ENCODE data around the gene ARSB.

The ARSB gene

DNA sequence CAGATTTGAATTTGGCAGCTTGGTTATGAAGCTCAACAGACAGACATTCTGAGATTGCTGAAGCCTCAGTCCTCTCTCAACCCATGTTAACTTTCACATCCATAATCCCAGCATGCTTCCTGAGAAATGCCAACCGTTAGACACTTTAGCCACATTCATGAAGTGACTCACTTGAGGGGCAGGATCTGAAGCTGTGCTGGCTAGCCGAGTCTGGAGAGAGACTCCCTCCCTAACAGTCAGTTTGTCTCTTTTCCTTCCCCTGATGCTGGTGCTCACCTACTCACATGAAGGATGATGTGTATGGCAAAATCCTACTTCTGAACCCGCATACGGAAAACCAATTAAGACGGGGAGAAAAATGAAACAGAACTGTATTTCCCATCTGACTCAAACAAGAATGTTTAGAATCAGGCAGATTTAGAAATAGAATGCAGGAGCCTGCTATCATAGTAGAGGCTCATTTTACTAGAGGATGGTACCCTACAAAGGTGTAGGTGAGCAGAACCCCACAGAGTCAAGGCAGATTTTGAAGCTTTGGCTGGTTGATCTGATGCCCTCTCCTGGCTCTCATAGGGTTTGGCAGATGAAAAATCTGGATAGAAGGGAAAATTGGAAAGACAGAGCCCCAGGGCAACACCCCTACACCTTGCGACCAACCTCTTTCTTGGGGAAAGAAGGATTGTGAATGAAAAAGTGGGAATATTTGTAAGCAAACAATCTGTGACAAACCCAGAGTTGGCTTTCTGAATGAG lies 185.7 kb downstream of the ARSB start:
- DNase-seq: no peak

DNA sequence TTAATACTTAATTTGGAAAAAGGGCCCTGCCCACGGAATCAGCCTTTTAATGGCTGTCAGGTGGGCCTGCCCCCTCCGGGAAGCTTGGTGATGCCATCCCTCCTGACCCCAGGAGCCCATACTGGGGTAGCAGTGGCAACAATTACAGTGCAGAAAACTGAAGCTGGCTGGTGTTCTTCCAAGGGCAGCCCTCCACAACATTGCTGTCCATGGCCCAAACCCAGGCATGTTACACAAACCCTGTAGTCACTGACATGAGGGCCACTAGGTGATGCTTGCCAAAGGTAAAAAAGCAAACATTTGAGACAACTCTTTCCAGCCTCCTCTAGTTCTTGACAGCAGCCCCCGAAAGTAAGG lies 186.5 kb downstream of the ARSB start:
- DNase-seq: no peak

DNA sequence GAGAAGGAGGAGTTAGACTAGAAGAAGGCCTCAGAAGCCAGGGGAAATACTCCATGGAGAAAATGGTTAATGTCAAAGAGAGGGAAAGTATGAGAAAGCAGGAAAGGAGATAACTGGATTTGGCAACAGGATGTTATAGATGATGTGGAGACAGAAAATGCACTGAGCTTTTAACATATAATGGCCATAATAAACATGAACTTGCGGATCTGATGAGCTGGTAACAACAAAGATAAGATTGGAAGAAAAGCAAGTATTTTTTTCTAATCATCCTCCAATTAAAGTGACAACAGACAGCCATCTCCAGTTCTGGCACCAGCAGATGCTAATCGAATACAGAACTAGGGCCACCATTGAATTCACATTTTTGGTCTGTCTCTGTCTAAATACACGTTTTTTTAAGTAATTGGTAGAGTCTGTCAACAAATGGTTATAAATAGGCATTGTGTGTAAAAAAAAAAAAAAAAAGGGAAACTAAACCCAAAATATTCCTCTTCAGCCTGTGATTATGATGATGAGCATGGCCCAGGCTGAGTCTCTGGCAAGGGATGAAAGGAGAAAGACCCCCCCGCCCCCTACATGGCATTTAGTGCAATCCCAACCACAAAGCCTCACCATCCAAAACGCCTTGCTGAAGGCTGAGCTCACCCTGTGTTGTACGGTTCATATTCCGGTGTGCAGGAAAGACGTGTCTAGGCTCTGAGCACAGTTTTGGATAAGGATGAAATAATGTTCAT lies 187.0 kb downstream of the ARSB start:
- no peak for DNase-seq

GRCh38 chr5:78795757-78796156 lies 189.4 kb downstream of the ARSB start:
- no peak for DNase-seq

GRCh38 chr5:78794693-78795215 lies 190.4 kb downstream of the ARSB start:
- DNase-seq: no peak

GRCh38 chr5:78793907-78794662 lies 191.0 kb downstream of the ARSB start:
- no peak for DNase-seq

DNA sequence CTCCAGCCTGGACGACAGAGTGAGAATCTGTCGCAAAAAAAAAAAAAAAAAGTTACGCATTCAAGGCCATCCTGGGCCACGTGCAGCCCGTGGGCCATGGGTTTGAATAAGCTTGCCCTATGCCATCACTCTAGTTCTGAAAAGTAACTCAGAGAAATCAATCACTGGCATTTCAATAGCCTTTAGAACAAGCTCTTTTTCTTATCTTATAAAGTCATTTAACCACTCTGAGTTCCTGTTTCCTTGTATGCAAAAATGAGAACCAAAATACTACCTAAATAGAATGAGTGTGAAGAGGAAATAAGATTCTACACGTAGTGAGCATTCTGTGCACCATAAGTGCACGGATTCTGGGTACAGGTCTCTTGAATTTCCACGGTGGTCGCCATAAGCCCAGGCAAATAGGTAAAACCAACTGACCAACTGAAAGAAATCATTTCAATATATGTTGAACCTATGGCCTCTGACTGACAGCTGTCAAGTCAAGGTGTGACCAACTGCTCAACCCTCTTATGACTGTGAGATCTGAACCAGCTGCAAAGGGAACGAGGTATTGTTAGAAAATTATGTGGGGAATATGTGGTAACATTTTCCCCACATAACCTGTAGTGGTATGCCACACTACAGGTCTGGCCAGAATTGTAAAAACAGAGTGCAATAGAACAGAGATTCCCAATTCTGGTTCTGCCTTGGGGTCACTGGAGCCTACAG lies 192.6 kb downstream of the ARSB start:
- DNase-seq: no peak

DNA sequence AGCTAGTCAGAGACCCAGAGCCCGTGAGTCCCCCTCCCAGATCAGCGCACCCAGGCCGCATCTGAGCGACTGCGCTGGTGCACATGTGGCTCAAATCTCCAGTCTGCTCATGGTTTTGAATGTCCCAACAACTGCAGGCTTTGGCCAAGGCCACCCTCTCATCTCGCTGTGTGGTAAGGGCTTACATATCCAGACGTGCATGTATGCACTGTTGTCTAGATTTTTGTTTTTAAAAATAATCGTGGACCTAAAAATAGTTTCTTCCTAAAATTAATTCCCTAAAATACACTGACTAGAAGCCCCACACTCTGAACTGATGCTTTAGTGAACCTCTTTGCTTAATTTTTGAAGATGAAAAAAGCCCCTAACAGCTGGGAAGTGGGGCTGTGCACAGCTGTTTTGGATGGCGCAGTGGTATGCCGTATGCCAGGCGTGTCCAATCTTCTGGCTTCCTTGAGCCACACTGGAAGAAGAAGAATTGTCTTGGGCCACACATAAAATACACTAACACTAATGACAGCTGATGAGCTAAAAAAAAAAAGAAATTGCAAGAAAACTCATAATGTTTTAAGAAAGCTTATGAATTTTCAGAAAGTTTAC lies 193.5 kb downstream of the ARSB start:
- DNase-seq: no peak

DNA sequence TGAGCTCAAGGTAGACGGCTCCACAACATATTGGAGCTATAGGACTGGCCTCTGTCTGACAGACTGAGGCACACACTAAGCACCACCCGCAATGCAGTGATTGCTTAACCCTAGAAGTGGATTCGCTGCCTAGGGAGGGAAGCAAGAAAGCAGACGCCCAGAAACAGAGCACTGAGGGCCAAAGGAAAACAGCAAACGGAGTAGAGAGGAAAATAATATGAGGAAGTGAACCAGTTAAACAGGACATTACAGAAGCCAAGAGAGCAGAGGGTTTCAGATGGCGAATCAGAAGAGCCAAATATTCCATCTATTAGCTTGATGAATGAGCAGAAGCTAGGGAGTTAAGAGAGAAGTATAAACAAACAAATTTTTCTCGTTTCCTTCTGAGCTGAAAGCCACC lies 197.3 kb downstream of the ARSB start:
- DNase-seq: no peak

DNA sequence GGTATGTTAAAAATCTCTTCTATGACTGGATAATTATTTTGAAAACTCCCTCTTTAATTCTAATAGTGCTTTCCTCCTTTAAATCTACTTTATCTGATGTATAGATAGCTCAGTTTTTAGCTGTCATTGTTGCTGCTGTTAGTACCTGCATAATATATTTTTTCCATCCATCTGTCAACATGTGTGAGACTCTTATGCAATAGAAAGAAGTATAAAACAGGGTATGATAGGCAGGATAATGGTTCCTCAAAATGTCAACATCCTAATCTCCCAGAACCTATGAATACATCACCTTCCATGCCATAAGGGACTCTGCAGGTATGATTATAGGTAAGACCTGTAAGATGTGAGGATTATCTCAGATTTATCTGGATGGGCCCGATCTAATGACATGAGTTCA lies 199.7 kb downstream of the ARSB start:
- DNase-seq: no peak

- no peak for DNase-seq
Observed at GRCh38 chr5:78783434-78784130, 201.5 kb downstream of the ARSB start.

DNA sequence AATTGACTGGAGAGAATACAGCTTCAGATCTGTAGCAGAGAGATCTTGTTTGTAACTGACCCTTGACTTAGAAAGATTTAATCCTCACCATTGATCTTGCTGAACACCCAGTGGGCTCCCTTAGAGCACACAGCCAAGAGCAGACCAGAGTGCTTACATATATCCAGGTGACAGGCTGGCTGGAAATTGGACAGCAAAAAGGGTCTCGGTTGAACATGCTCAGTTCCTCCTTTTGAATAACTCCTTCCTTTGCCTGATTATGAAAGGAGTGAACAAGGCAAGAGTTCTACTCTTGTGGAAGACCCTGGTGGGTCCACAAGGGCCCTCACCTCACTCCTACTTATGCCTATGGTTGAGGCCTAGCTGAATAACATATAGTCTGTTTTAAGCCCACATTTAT lies 202.4 kb downstream of the ARSB start:
- DNase-seq: no peak

- DNase-seq: no peak
Observed at GRCh38 chr5:78781611-78782286, 203.4 kb downstream of the ARSB start.

GRCh38 chr5:78779771-78780616 lies 205.1 kb downstream of the ARSB start:
- DNase-seq: no peak

GRCh38 chr5:78779262-78779661 lies 205.8 kb downstream of the ARSB start:
- DNase-seq: no peak

GRCh38 chr5:78778538-78778937 lies 206.6 kb downstream of the ARSB start:
- no peak for DNase-seq

DNA sequence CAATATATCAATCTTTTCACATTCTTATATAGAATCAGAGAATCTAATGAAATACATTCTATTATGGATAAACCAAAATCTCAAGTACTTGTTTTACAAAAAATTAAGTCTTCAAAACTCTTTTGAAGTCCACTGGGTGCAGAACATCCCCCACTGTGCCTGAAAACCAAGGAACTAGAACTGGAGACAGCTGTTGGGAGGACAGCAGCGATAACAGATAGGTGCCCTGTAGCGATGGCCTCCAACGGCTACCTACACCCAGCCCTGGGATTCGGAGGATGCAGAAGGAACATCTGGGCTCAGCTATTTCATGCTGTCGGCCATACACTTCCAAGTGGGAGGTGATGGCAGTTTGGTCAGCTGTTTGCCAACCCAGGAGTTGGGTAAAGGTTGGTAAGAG lies 207.2 kb downstream of the ARSB start:
- DNase-seq: no peak

DNA sequence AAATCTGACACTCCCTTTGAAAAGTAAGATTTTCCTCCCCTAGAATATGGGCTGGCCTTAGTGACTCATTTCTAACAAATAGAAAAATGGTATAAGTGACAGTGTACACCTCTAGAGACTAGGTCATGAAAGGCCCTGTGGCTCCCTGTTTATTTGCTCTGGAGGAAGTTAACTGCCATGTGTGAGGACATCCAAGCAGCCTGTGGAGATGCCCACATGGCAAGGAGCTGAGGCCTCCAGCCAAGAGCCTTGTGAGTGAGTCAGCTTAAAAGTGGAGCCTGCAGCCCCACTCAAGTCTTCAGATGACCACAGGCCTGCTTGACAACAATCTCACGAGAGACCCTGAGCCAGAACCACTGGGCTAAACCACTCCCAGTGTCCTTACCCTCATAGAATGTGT lies 208.5 kb downstream of the ARSB start:
- DNase-seq: no peak

GRCh38 chr5:78773655-78774054 lies 211.5 kb downstream of the ARSB start:
- DNase-seq: no peak
